Measurements from ENCODE around the gene FBN1.

GRCh38 chr15:48427960-48428547 lies 217.5 kb downstream of the FBN1 start:
- TF ChIP-seq CTCF (IDR thresholded peaks at IDR 0.05): no peak
- TF ChIP-seq POLR2A (IDR thresholded peaks at IDR 0.05; ENCODE audit: low read length): no peak
- TF ChIP-seq EP300 (IDR thresholded peaks at IDR 0.05): no peak
- TF ChIP-seq CHD2 (IDR thresholded peaks at IDR 0.05; ENCODE audit: low read length, partially characterized antibody): no peak
- no peak for TF ChIP-seq RAD21 (conservative IDR thresholded peaks at IDR 0.05 in 1 of 2, IDR thresholded peaks at IDR 0.05 in 1 of 2)
- TF ChIP-seq MAX (IDR thresholded peaks at IDR 0.05): no peak
- TF ChIP-seq EHF (CRISPR knock-in tag; IDR thresholded peaks at IDR 0.05): no peak
- no peak for TF ChIP-seq ESRRA (IDR thresholded peaks at IDR 0.05; ENCODE audit: borderline replicate concordance, low read length)
- TF ChIP-seq ZC3H11A (IDR thresholded peaks at IDR 0.05): no peak
- no peak for TF ChIP-seq JUNB (IDR thresholded peaks at IDR 0.05)
